T-helper 2 cell treated with Interferon-gamma antibody and Interleukin-4, amounts not matched to agents 100 ng/mL and 5 ng/mL, for 36 hours (primary cell): Measurements from ENCODE around the gene HDAC4. TPM values are rescaled to one million over a fixed set of nuclear protein-coding genes. Genes with fewer than 3 reads are reported as not detected.

Source experiments
- intact Hi-C: fragments of 100-400 bp; cut with micrococcal nuclease; formaldehyde crosslinking; loops from one replicate; pipeline ENCODE4 v1.15.1; 2023
- total RNA-seq: library from RNA; stranded (reverse); gene quantifications from 2 replicates; pipeline ENCODE4 v1.2.3, GENCODE V29; 2022

HDAC4 gene
- total RNA-seq, 1 donor from 2014 or later, result 52.0 TPM

- intact Hi-C loops, result no loop called here
Observed at GRCh38 chr2:239227661-239228371, 173.0 kb downstream of the HDAC4 start.

- intact Hi-C loops, result no loop called here
Observed at GRCh38 chr2:239226677-239227581, 173.9 kb downstream of the HDAC4 start.

GRCh38 chr2:239225871-239226561, 174.8 kb downstream of the HDAC4 start:
- intact Hi-C loops, result no loop called here

GRCh38 chr2:239225371-239225851, 175.4 kb downstream of the HDAC4 start:
- intact Hi-C loops, result no loop called here

- intact Hi-C loops, result no loop called here
Observed at GRCh38 chr2:239224955-239225354, 175.9 kb downstream of the HDAC4 start.

- intact Hi-C loops, result no loop called here
Observed at GRCh38 chr2:239224199-239224570, 176.6 kb downstream of the HDAC4 start.

- intact Hi-C loops, result no loop called here
Observed at GRCh38 chr2:239223310-239224198, 177.3 kb downstream of the HDAC4 start.

- intact Hi-C loops, result no loop called here
Observed at GRCh38 chr2:239222706-239223309, 178.0 kb downstream of the HDAC4 start.

- intact Hi-C loops, result no loop called here
Observed at GRCh38 chr2:239222312-239222660, 178.5 kb downstream of the HDAC4 start.

- intact Hi-C loops, result no loop called here
Observed at GRCh38 chr2:239220981-239221396, 179.8 kb downstream of the HDAC4 start.

- intact Hi-C loops, result no loop called here
Observed at GRCh38 chr2:239220341-239220740, 180.5 kb downstream of the HDAC4 start.

GRCh38 chr2:239216614-239217273, 184.1 kb downstream of the HDAC4 start:
- intact Hi-C loops, result loop anchor here (5.0 kb wide), 1 partner anchor 51 kb away; no protein-coding TSS in a partner anchor

- intact Hi-C loops, result loop anchor here (5.0 kb wide), 1 partner anchor 51 kb away; no protein-coding TSS in a partner anchor
Observed at GRCh38 chr2:239215988-239216613, 184.7 kb downstream of the HDAC4 start.

- intact Hi-C loops, result loop anchor here (5.0 kb wide), 1 partner anchor 52 kb away; no protein-coding TSS in a partner anchor
Observed at GRCh38 chr2:239215136-239215925, 185.5 kb downstream of the HDAC4 start.

GRCh38 chr2:239214725-239215124, 186.1 kb downstream of the HDAC4 start:
- intact Hi-C loops, result loop anchor here (5.0 kb wide), 2 partner anchors 53 to 87 kb away; no protein-coding TSS in a partner anchor

- intact Hi-C loops, result loop anchor here (5.0 kb wide), 1 partner anchor 86 kb away; no protein-coding TSS in a partner anchor
Observed at GRCh38 chr2:239213643-239214101, 187.1 kb downstream of the HDAC4 start.

GRCh38 chr2:239212929-239213642, 187.7 kb downstream of the HDAC4 start:
- intact Hi-C loops, result loop anchor here (5.0 kb wide), 1 partner anchor 86 kb away; no protein-coding TSS in a partner anchor
